IPS-15b (cell line): ENCODE measurements around the gene CASK.

Experiments
- H3K27me3 ChIP-seq: one replicate; pipeline ENCODE4 v1.6.1; 2013; ENCODE audit warnings: low read length; ENCODE audit not compliant: control insufficient read depth, insufficient read depth
- H3K36me3 ChIP-seq: one replicate; pipeline ENCODE4 v1.6.1; 2013; ENCODE audit warnings: low read length; ENCODE audit not compliant: control insufficient read depth, insufficient read depth
- H3K4me1 ChIP-seq: one replicate; pipeline ENCODE4 v1.6.1; 2013; ENCODE audit warnings: mild to moderate bottlenecking, low read length; ENCODE audit not compliant: control insufficient read depth, insufficient read depth
- H3K4me3 ChIP-seq: one replicate; pipeline ENCODE4 v1.5.1; 2013; ENCODE audit warnings: low read depth, low read length
- H3K9ac ChIP-seq: one replicate; pipeline ENCODE4 v1.6.1; 2013; ENCODE audit warnings: low read depth, mild to moderate bottlenecking, low read length
- H3K9me3 ChIP-seq: one replicate; pipeline ENCODE4 v1.6.1; 2013; ENCODE audit warnings: mild to moderate bottlenecking, low read length; ENCODE audit not compliant: control insufficient read depth, insufficient read depth

Gene CASK

GRCh38 chrX:41604766-41605543 is 318.4 kb downstream of the CASK start:
- Histone ChIP-seq H3K27me3 (no peaks in the 10 kb centered on the region), H3K9me3 (no peaks in the 10 kb centered on the region), H3K36me3 (no peaks in the 10 kb centered on the region), H3K9ac (no peak overlapping the region), H3K4me1 (peaks cover 16% of the 10 kb centered on the region), H3K4me3 (no peak overlapping the region)

- Histone ChIP-seq H3K4me3 (no peak overlapping the region), H3K9me3 (no peaks in the 10 kb centered on the region), H3K27me3 (no peaks in the 10 kb centered on the region), H3K4me1 (peaks cover 16% of the 10 kb centered on the region), H3K36me3 (no peaks in the 10 kb centered on the region), H3K9ac (no peak overlapping the region)
Observed at GRCh38 chrX:41604177-41604576, 319.2 kb downstream of the CASK start.

- H3K36me3 ChIP-seq = no peaks in the 10 kb centered on the region
- H3K9ac ChIP-seq = no peak overlapping the region
- no peak overlapping the region for H3K4me3 ChIP-seq
- peaks cover 16% of the 10 kb centered on the region for H3K4me1 ChIP-seq
- H3K9me3 ChIP-seq = no peaks in the 10 kb centered on the region
- H3K27me3 ChIP-seq = no peaks in the 10 kb centered on the region
Observed at GRCh38 chrX:41603596-41603995, 319.8 kb downstream of the CASK start.

- Histone ChIP-seq H3K4me1 (peaks cover 16% of the 10 kb centered on the region), H3K4me3 (no peak overlapping the region), H3K36me3 (no peaks in the 10 kb centered on the region), H3K27me3 (no peaks in the 10 kb centered on the region), H3K9me3 (no peaks in the 10 kb centered on the region), H3K9ac (no peak overlapping the region)
Observed at GRCh38 chrX:41602816-41603345, 320.5 kb downstream of the CASK start.

GRCh38 chrX:41600291-41600690 is 323.1 kb downstream of the CASK start:
- Histone ChIP-seq H3K4me3 (no peak overlapping the region), H3K27me3 (no peaks in the 10 kb centered on the region), H3K4me1 (peaks cover 14% of the 10 kb centered on the region), H3K9ac (no peak overlapping the region), H3K9me3 (no peaks in the 10 kb centered on the region), H3K36me3 (no peaks in the 10 kb centered on the region)

- Histone ChIP-seq H3K27me3 (no peaks in the 10 kb centered on the region), H3K4me1 (peaks cover 10% of the 10 kb centered on the region), H3K36me3 (no peaks in the 10 kb centered on the region), H3K9ac (no peak overlapping the region), H3K9me3 (no peaks in the 10 kb centered on the region), H3K4me3 (no peak overlapping the region)
Observed at GRCh38 chrX:41599507-41599906, 323.8 kb downstream of the CASK start.

GRCh38 chrX:41596596-41596995 is 326.8 kb downstream of the CASK start:
- H3K4me3 ChIP-seq = no peak overlapping the region
- H3K9ac ChIP-seq = no peak overlapping the region
- no peaks in the 10 kb centered on the region for H3K27me3 ChIP-seq
- no peaks in the 10 kb centered on the region for H3K9me3 ChIP-seq
- no peaks in the 10 kb centered on the region for H3K36me3 ChIP-seq
- H3K4me1 ChIP-seq = no peaks in the 10 kb centered on the region

- Histone ChIP-seq H3K4me1 (no peaks in the 10 kb centered on the region), H3K36me3 (no peaks in the 10 kb centered on the region), H3K27me3 (no peaks in the 10 kb centered on the region), H3K9ac (no peak overlapping the region), H3K4me3 (no peak overlapping the region), H3K9me3 (no peaks in the 10 kb centered on the region)
Observed at GRCh38 chrX:41594634-41595033, 328.7 kb downstream of the CASK start.

- Histone ChIP-seq H3K27me3 (no peaks in the 10 kb centered on the region), H3K4me3 (no peak overlapping the region), H3K36me3 (no peaks in the 10 kb centered on the region), H3K4me1 (peaks cover 3% of the 10 kb centered on the region), H3K9me3 (no peaks in the 10 kb centered on the region), H3K9ac (no peak overlapping the region)
Observed at GRCh38 chrX:41591906-41592305, 331.4 kb downstream of the CASK start.

GRCh38 chrX:41590641-41591040 is 332.7 kb downstream of the CASK start:
- H3K36me3 ChIP-seq = no peaks in the 10 kb centered on the region

GRCh38 chrX:41589634-41590270 is 333.6 kb downstream of the CASK start:
- peaks cover 3% of the 10 kb centered on the region for H3K4me1 ChIP-seq
- H3K9me3 ChIP-seq = no peaks in the 10 kb centered on the region
- no peak overlapping the region for H3K4me3 ChIP-seq
- H3K9ac ChIP-seq = no peak overlapping the region
- H3K27me3 ChIP-seq = no peaks in the 10 kb centered on the region
- H3K36me3 ChIP-seq = no peaks in the 10 kb centered on the region

More at GRCh38 chrX:41590641-41591040, 332.7 kb downstream of the CASK start:
- Histone ChIP-seq H3K4me3 (no peak overlapping the region), H3K9ac (no peak overlapping the region), H3K9me3 (no peaks in the 10 kb centered on the region), H3K4me1 (peaks cover 3% of the 10 kb centered on the region), H3K27me3 (no peaks in the 10 kb centered on the region)

- Histone ChIP-seq H3K36me3 (no peaks in the 10 kb centered on the region), H3K9me3 (no peaks in the 10 kb centered on the region), H3K4me3 (no peak overlapping the region), H3K9ac (no peak overlapping the region), H3K4me1 (peaks cover 3% of the 10 kb centered on the region), H3K27me3 (no peaks in the 10 kb centered on the region)
Observed at GRCh38 chrX:41588271-41588670, 335.1 kb downstream of the CASK start.
